ENCODE data around the gene SLC37A1. TPM values are rescaled to one million over a fixed set of nuclear protein-coding genes. Genes with fewer than 3 reads are reported as not detected.

SLC37A1 gene
- total and polyA plus RNA-seq, 7 donors: 2.3 to 98.5 (median 7.8) TPM

GRCh38 chr21:42532466-42533181 lies 19.0 kb downstream of the SLC37A1 start:
- peaks cover 0 to 13% (median 5%) of the 10 kb centered on the region in 4 donors for H3K4me1 ChIP-seq
- DNase-seq: peak; percentile 87
- H3K36me3 ChIP-seq: peaks cover 0 to 8% (median 0%) of the 10 kb centered on the region in 4 donors
- WGBS, 2 donors: 60 to 61% methylated on average over 18 of the region's 18 CpGs
- no peaks in the 10 kb centered on the region for H3K27me3 ChIP-seq
- TF ChIP-seq POLR2A (IDR thresholded peaks at IDR 0.05): no peak
- peak in 2 of 4 donors; percentile 3 to 83 for TF ChIP-seq EP300 (IDR thresholded peaks at IDR 0.05)
- TF ChIP-seq CTCF (IDR thresholded peaks at IDR 0.05): no peak
- TF ChIP-seq POLR2AphosphoS5 (IDR thresholded peaks at IDR 0.05): peak in 1 of 4 donors; percentile 70
- H3K9me3 ChIP-seq: no peaks in the 10 kb centered on the region
- intact Hi-C loops (cut with DNase I): no loop called here
- H3K4me3 ChIP-seq: no peak overlapping the region
- peak overlapping the region in 2 of 4 donors; percentile 17 to 35 for H3K27ac ChIP-seq

DNA sequence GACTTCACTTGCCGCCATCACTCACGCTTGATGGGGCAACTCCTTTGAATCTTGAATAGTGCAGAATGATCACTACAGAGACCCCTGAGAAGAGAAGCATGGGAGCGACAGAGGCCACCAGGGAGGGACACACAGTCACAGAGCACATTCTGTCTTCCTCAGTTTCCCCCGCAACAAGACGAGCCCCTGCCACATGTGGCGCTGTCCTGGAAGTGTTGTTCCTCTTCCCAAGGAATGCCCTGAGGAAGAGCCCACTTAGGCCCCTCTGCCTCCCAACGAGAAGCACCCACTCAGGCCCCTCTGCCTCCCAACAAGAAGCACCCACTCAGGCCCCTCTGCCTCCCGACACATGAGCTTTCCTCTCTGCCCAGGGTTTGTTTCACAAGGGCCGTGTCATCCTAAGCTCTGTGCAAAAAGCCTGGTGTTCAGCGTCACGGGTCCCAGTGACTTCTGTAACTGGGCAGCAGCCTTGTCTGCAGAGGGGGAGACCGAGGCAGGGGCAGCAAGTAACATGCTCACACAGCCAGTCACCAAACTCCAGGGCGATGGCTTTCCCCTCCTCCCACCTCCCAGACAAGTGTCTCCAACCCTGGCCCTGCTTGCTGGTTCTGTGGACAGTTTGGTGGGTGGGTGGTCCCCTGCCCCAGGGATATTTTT lies 19.8 kb downstream of the SLC37A1 start:
- peak; percentile 47 for DNase-seq
- Histone ChIP-seq H3K4me1 (peaks cover 0 to 13% (median 4%) of the 10 kb centered on the region in 4 donors), H3K27me3 (no peaks in the 10 kb centered on the region), H3K36me3 (peaks cover 0 to 8% (median 0%) of the 10 kb centered on the region in 4 donors), H3K4me3 (no peak overlapping the region), H3K9me3 (no peaks in the 10 kb centered on the region), H3K27ac (peak overlapping the region in 1 of 4 donors; percentile 8)
- intact Hi-C loops (cut with DNase I): no loop called here
- no peak for TF ChIP-seq CTCF (IDR thresholded peaks at IDR 0.05)
- TF ChIP-seq EP300 (IDR thresholded peaks at IDR 0.05): no peak
- WGBS, 2 donors: 96 to 97% methylated on average over 13 of the region's 13 CpGs

- no peaks in the 10 kb centered on the region for H3K27me3 ChIP-seq
- no peaks in the 10 kb centered on the region for H3K9me3 ChIP-seq
- no peak overlapping the region for H3K27ac ChIP-seq
- intact Hi-C loops (cut with DNase I): no loop called here
- peaks cover 0 to 13% (median 4%) of the 10 kb centered on the region in 4 donors for H3K4me1 ChIP-seq
- H3K4me3 ChIP-seq: no peak overlapping the region
- peaks cover 0 to 8% (median 0%) of the 10 kb centered on the region in 4 donors for H3K36me3 ChIP-seq
- WGBS, 2 donors: 88 to 90% methylated on average over 4 of the region's 4 CpGs
- DNase-seq: no peak
- no peak for TF ChIP-seq CTCF (IDR thresholded peaks at IDR 0.05)
- TF ChIP-seq POLR2AphosphoS5 (IDR thresholded peaks at IDR 0.05): no peak
- no peak for TF ChIP-seq POLR2A (IDR thresholded peaks at IDR 0.05)
- no peak for TF ChIP-seq EP300 (IDR thresholded peaks at IDR 0.05)
Measured at GRCh38 chr21:42533963-42534355, 20.3 kb downstream of the SLC37A1 start.

- Histone ChIP-seq H3K36me3 (peaks cover 0 to 8% (median 0%) of the 10 kb centered on the region in 4 donors), H3K9me3 (no peaks in the 10 kb centered on the region), H3K4me3 (no peak overlapping the region), H3K4me1 (peaks cover 0 to 13% (median 4%) of the 10 kb centered on the region in 4 donors), H3K27ac (no peak overlapping the region), H3K27me3 (no peaks in the 10 kb centered on the region)
- intact Hi-C loops (cut with DNase I): no loop called here
- DNase-seq: peak; percentile 75
- 57 to 61% methylated on average over 28 of the region's 28 CpGs for WGBS, 2 donors
- TF ChIP-seq POLR2AphosphoS5 (IDR thresholded peaks at IDR 0.05): no peak
Measured at GRCh38 chr21:42534421-42535378, 21.0 kb downstream of the SLC37A1 start.

Data from sigmoid colon (tissue), 7 donors.